Esophagus squamous epithelium (tissue), 5 donors: ENCODE measurements around the gene RUNX1. TPM values are rescaled to one million over a fixed set of nuclear protein-coding genes. Genes with fewer than 3 reads are reported as not detected.
A peak's percentile ranks its signal among the peaks of the same experiment; 100 is the strongest.

Experiments used
- DNase-seq: peaks from one replicate; lab custom pipeline; 2025; lab: John Stamatoyannopoulos, UW
- H3K27ac ChIP-seq, 4 donors: fragments of 200-600 bp; sonication (generic); one replicate each; pipeline ENCODE4 v1.5.1; 2016 to 2019; ENCODE audit warnings: mild to moderate bottlenecking in 1 of 4
- H3K27me3 ChIP-seq, 4 donors: fragments of 200-600 bp; sonication (generic); 1 replicate in 3 of 4; 2 replicates in 1 of 4; pipeline versions ENCODE4 v1.5.1 to v1.6.0; 2017 to 2021; ENCODE audit warnings: antibody characterized with exemption in 1 of 4
- H3K36me3 ChIP-seq, 3 donors: fragments of 200-600 bp; sonication (generic); one replicate each; pipeline ENCODE4 v1.5.1; 2016 to 2019
- H3K4me1 ChIP-seq, 3 donors: fragments of 200-600 bp; sonication (generic); one replicate each; pipeline ENCODE4 v1.5.1; 2017 to 2019
- H3K4me3 ChIP-seq, 4 donors: fragments of 200-600 bp; sonication (generic); 1 replicate in 3 of 4; 2 replicates in 1 of 4; pipeline ENCODE4 v1.5.1; 2016 to 2019; ENCODE audit warnings: mild to moderate bottlenecking in 2 of 4, moderate library complexity in 1 of 4
- H3K9me3 ChIP-seq, 3 donors: fragments of 200-600 bp; sonication (generic); one replicate each; pipeline ENCODE4 v1.5.1; 2016 to 2019
- POLR2A ChIP-seq, 4 donors: fragments of 450-650 bp; IDR thresholded peaks; one replicate each; pipeline ENCODE4 v1.6.1; 2017; ENCODE audit warnings: antibody characterized with exemption in 4 of 4, mild to moderate bottlenecking in 4 of 4, moderate library complexity in 3 of 4
- WGBS, 2 donors: methylation state at CpG; one replicate each; pipeline ENCODE4 v1.1.5; 2018; 5-methylcytosine and 5-hydroxymethylcytosine counted together
- intact Hi-C: fragments of 100-400 bp; cut with DNase I; formaldehyde crosslinking; loops from one replicate; pipeline ENCODE4 v1.15.0; 2022
- total RNA-seq, 4 donors: library from RNA; depleted of rRNA; stranded (reverse); fragments of >200 nt; gene quantifications; one replicate each; pipeline ENCODE4 v1.1.0, GENCODE V29; 2016
- TF ChIP-seq, protein P1 (sequence below), 6 experiments: fragments of 450-650 bp in 4 of 6; fragments of 200-600 bp in 2 of 6; sonication (generic) in 2 of 6; IDR thresholded peaks; one replicate each; pipeline ENCODE4 v1.5.1; 2016 to 2019; ENCODE audit warnings: antibody characterized with exemption in 6 of 6, mild to moderate bottlenecking in 4 of 6, moderate library complexity in 4 of 6
- donor health status: DM: yes; HTN: yes; CAD: no.

Gene RUNX1
- total RNA-seq, 4 donors from 2014 or later = 8.2 to 25.4 (median 18.3) TPM

DNA sequence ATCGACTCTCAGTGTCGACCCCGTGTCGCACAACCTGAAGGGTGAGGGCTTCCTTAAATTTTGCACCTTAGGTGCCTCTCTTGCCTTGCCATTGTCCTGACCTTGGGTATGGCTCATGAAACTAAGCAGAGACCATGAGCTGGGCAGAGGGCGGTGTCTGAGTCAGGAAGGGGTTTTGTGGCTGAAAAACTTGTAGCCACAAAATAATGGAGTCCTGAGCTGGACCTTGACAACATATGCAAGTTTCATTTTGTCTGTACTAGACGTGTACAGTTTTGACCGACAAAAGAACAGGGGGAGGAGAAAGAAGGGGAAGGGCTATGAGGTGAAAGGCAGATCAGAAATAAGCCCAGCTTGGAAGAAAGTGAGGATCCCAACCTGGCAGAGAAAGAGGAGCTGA, 8.3 kb upstream of the RUNX1 start:
- Histone ChIP-seq H3K4me1 (no peaks in the 10 kb centered on the region), H3K36me3 (no peaks in the 10 kb centered on the region), H3K27me3 (no peaks in the 10 kb centered on the region), H3K4me3 (no peak overlapping the region), H3K27ac (no peak overlapping the region), H3K9me3 (no peaks in the 10 kb centered on the region)
- WGBS, 2 donors = 70 to 90% methylated on average over 7 of the region's 7 CpGs
- TF ChIP-seq POLR2A (IDR thresholded peaks at IDR 0.05) = no peak
- TF ChIP-seq, protein P1, sequence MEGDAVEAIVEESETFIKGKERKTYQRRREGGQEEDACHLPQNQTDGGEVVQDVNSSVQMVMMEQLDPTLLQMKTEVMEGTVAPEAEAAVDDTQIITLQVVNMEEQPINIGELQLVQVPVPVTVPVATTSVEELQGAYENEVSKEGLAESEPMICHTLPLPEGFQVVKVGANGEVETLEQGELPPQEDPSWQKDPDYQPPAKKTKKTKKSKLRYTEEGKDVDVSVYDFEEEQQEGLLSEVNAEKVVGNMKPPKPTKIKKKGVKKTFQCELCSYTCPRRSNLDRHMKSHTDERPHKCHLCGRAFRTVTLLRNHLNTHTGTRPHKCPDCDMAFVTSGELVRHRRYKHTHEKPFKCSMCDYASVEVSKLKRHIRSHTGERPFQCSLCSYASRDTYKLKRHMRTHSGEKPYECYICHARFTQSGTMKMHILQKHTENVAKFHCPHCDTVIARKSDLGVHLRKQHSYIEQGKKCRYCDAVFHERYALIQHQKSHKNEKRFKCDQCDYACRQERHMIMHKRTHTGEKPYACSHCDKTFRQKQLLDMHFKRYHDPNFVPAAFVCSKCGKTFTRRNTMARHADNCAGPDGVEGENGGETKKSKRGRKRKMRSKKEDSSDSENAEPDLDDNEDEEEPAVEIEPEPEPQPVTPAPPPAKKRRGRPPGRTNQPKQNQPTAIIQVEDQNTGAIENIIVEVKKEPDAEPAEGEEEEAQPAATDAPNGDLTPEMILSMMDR (IDR thresholded peaks at IDR 0.05) = no peak
- intact Hi-C loops = loop anchor here (10.0 kb wide), 1 partner anchor 337 kb away; no protein-coding TSS in a partner anchor
- DNase-seq = no peak

DNA sequence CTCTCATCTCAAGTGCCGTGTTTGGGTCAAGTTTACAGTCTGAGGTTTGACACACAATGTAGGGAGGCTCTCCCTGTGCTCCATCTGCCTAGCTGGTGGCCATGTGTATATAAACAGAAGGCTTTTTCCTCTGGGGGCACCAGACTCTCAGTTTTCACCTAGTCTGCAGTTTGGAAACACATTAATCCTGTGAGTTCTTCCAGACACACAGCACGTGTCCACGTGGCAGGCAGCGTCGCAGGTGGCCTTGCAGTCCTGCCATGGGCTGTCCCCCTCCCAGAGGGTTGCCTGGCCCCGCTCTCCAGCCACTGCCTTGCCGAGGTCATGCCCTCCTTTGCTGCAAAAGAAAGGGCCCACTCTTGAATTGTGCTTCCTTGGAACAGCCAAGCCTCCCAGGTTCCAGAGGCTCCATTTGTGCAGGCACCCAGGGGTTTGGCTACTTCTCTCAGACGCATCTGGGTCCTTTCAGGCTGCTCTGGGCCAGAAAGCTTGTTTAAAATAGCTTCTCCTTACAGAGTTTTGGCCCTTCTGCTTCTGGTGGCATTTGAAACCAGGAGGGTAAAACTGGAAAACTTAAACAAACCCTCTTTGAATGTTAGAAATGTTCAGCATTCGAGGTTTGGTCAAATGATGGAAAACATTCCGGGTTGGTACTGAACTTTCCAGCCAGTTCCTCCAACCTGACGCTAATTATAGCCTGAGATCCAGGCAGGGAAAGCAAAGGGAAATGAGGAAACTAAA, 4.4 kb upstream of the RUNX1 start:
- intact Hi-C loops = loop anchor here (10.0 kb wide), 1 partner anchor 341 kb away; no protein-coding TSS in a partner anchor
- Histone ChIP-seq H3K4me1 (peaks cover 9 to 31% (median 13%) of the 10 kb centered on the region in 3 donors), H3K27ac (no peak overlapping the region), H3K4me3 (no peak overlapping the region), H3K36me3 (no peaks in the 10 kb centered on the region), H3K9me3 (no peaks in the 10 kb centered on the region), H3K27me3 (no peaks in the 10 kb centered on the region)
- WGBS, 2 donors = 88 to 89% methylated on average over 8 to 10 of the region's 11 CpGs
- no peak for TF ChIP-seq POLR2A (IDR thresholded peaks at IDR 0.05)
- TF ChIP-seq, protein P1 (IDR thresholded peaks at IDR 0.05) = no peak
- DNase-seq = no peak

DNA sequence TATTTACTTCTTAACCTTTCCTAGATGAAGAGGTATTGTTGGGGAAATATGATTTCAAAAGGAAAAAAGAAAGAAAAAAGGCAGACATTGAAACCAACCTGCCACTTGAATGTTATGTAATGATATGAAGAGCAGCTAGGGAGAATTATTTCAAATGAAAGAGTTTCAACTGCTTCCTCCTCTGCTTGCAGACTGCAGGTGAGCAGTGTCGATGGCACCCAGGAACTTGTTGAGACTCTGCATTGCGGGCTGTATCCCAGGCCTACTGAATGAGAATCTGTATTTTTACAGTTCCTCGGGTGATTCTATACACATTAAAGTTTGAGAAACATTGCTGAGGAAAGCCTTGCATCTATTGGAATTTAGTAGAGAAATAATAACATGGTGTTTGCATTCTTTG, 3.7 kb upstream of the RUNX1 start:
- no peak for DNase-seq
- Histone ChIP-seq H3K27me3 (no peaks in the 10 kb centered on the region), H3K36me3 (no peaks in the 10 kb centered on the region), H3K9me3 (no peaks in the 10 kb centered on the region), H3K27ac (no peak overlapping the region), H3K4me3 (no peak overlapping the region), H3K4me1 (peaks cover 15 to 38% (median 19%) of the 10 kb centered on the region in 3 donors)
- TF ChIP-seq, protein P1 (IDR thresholded peaks at IDR 0.05) = no peak
- TF ChIP-seq POLR2A (IDR thresholded peaks at IDR 0.05) = no peak
- WGBS, 2 donors = 89 to 96% methylated on average over 3 of the region's 3 CpGs
- intact Hi-C loops = loop anchor here (10.0 kb wide), 1 partner anchor 342 kb away; no protein-coding TSS in a partner anchor

GRCh38 chr21:35051287-35051818, 2.3 kb upstream of the RUNX1 start:
- Histone ChIP-seq H3K27me3 (no peaks in the 10 kb centered on the region), H3K4me1 (peaks cover 19 to 51% (median 27%) of the 10 kb centered on the region in 3 donors), H3K9me3 (no peaks in the 10 kb centered on the region), H3K36me3 (no peaks in the 10 kb centered on the region), H3K27ac (peak overlapping the region; percentile 21 to 81 (median 36)), H3K4me3 (no peak overlapping the region)
- WGBS, 2 donors = 8 to 14% methylated on average over 3 to 11 of the region's 12 CpGs
- intact Hi-C loops = loop anchor here (10.0 kb wide), 1 partner anchor 343 kb away; no protein-coding TSS in a partner anchor
- peak; percentile 42 for DNase-seq
- TF ChIP-seq, protein P1 (IDR thresholded peaks at IDR 0.05) = peak; percentile 40 to 78 (median 64)
- peak in 1 of 4 donors; percentile 13 for TF ChIP-seq POLR2A (IDR thresholded peaks at IDR 0.05)
